ENCODE data around the gene ZNF121.
"Not testable (repeated sequence)": the region's sequence is repeated elsewhere in the genome, so short reads cannot be mapped to it uniquely, and the experiment has no call there.

Gene ZNF121

GRCh38 chr19:9610484-9611113, 26.3 kb upstream of the ZNF121 start:
- DNase-seq (ENCODE audit: low read depth): no peak
- no peak overlapping the region for H3K4me3 ChIP-seq (ENCODE audit: low read depth, low read length)
- TF ChIP-seq CTCF (IDR thresholded peaks at IDR 0.05; ENCODE audit: low read depth, low read length, missing control alignments): no peak
- in situ Hi-C loops (cut with HindIII; ENCODE audit: low sequenced_read_pairs): no loop called here

- in situ Hi-C loops (cut with HindIII; ENCODE audit: low sequenced_read_pairs): no loop called here
- no peak for TF ChIP-seq CTCF (IDR thresholded peaks at IDR 0.05; ENCODE audit: low read depth, low read length, missing control alignments)
Measured at GRCh38 chr19:9608912-9609311, 24.6 kb upstream of the ZNF121 start.

GRCh38 chr19:9597027-9597426, 12.7 kb upstream of the ZNF121 start:
- H3K4me3 ChIP-seq (ENCODE audit: low read depth, low read length): no peak overlapping the region
- no peak for TF ChIP-seq CTCF (IDR thresholded peaks at IDR 0.05; ENCODE audit: low read depth, low read length, missing control alignments)
- in situ Hi-C loops (cut with HindIII; ENCODE audit: low sequenced_read_pairs): no loop called here
- DNase-seq (ENCODE audit: low read depth): peak; percentile 12

More at GRCh38 chr19:9608912-9609311, 24.6 kb upstream of the ZNF121 start:
- no peak overlapping the region for H3K4me3 ChIP-seq (ENCODE audit: low read depth, low read length)
- no peak for DNase-seq (ENCODE audit: low read depth)

- no peak overlapping the region for H3K4me3 ChIP-seq (ENCODE audit: low read depth, low read length)
- peak; percentile 29 for DNase-seq (ENCODE audit: low read depth)
- in situ Hi-C loops (cut with HindIII; ENCODE audit: low sequenced_read_pairs): no loop called here
- TF ChIP-seq CTCF (IDR thresholded peaks at IDR 0.05; ENCODE audit: low read depth, low read length, missing control alignments): peak; percentile 64
Measured at GRCh38 chr19:9586764-9587163, 2.5 kb upstream of the ZNF121 start.

- in situ Hi-C loops (cut with HindIII; ENCODE audit: low sequenced_read_pairs); DNase-seq (ENCODE audit: low read depth); H3K4me3 ChIP-seq (ENCODE audit: low read depth, low read length): not testable (repeated sequence)
Measured at GRCh38 chr19:9582081-9582725, 2.1 kb downstream of the ZNF121 start.

- no peak for DNase-seq (ENCODE audit: low read depth)
- H3K4me3 ChIP-seq (ENCODE audit: low read depth, low read length): no peak overlapping the region
- in situ Hi-C loops (cut with HindIII; ENCODE audit: low sequenced_read_pairs): no loop called here
- TF ChIP-seq CTCF (IDR thresholded peaks at IDR 0.05; ENCODE audit: low read depth, low read length, missing control alignments): no peak
Measured at GRCh38 chr19:9580728-9581127, 3.6 kb downstream of the ZNF121 start.

GRCh38 chr19:9570255-9570654, 14.0 kb downstream of the ZNF121 start:
- TF ChIP-seq CTCF (IDR thresholded peaks at IDR 0.05; ENCODE audit: low read depth, low read length, missing control alignments): no peak
- no peak for DNase-seq (ENCODE audit: low read depth)
- no peak overlapping the region for H3K4me3 ChIP-seq (ENCODE audit: low read depth, low read length)
- in situ Hi-C loops (cut with HindIII; ENCODE audit: low sequenced_read_pairs): no loop called here
